ENCODE results near the gene HIPK4. TPM values are rescaled to one million over a fixed set of nuclear protein-coding genes. Genes with fewer than 3 reads are reported as not detected.

HIPK4 gene
- total and polyA plus RNA-seq, 2 of the 4 experiments (the other 2 are of a cell fraction), result 0.12 to 0.18 TPM

- H3K9ac ChIP-seq (ENCODE audit: low read depth, low read length), result no peak overlapping the region
- no TSS peak for BruUV-seq (replicated peaks)
- H3K4ac ChIP-seq (ENCODE audit: low read depth, low read length), result no peak overlapping the region
- H3K79me1 ChIP-seq (ENCODE audit: low read depth in 1 of 2, low read length in 2 of 2), result 0 out of 4 replicates have a peak, but pooled peaks cover 0 to 3% of the 10 kb centered on the region in 2 experiments
- TF ChIP-seq RCOR1 (IDR thresholded peaks at IDR 0.05; ENCODE audit: insufficient replicate concordance, low read length), result no peak
- no peak for TF ChIP-seq POLR2A (IDR thresholded peaks at IDR 0.05; ENCODE audit: low read depth, low read length)
- TF ChIP-seq MXI1 (IDR thresholded peaks at IDR 0.05; ENCODE audit: borderline replicate concordance, low read depth, low read length), result no peak
- TF ChIP-seq SMC3 (IDR thresholded peaks at IDR 0.05; ENCODE audit: low read depth, low read length), result no peak
- no peak for TF ChIP-seq NFE2L2 (IDR thresholded peaks at IDR 0.05; ENCODE audit: low read depth, low read length)
- TF ChIP-seq CHD1 (IDR thresholded peaks at IDR 0.05; ENCODE audit: low read depth, low read length), result no peak
- no peak for TF ChIP-seq CTCF (conservative IDR thresholded peaks at IDR 0.05; ENCODE audit: low read depth, low read length)
- TF ChIP-seq CEBPB (IDR thresholded peaks at IDR 0.05; ENCODE audit: low read depth, low read length), result no peak
- no peak for TF ChIP-seq MAZ (IDR thresholded peaks at IDR 0.05; ENCODE audit: borderline replicate concordance, low read depth, low read length)
- TF ChIP-seq USF2 (IDR thresholded peaks at IDR 0.05; ENCODE audit: low read depth, low read length), result no peak
- TF ChIP-seq ELK1 (IDR thresholded peaks at IDR 0.05; ENCODE audit: borderline replicate concordance, low read depth, low read length), result no peak
- TF ChIP-seq FOS (IDR thresholded peaks at IDR 0.05; ENCODE audit: low read depth, low read length), result no peak
- TF ChIP-seq MAFK (IDR thresholded peaks at IDR 0.05; ENCODE audit: low read depth, low read length), result no peak
- TF ChIP-seq RFX5 (IDR thresholded peaks at IDR 0.05; ENCODE audit: low read depth, low read length), result no peak
- H2AK5ac ChIP-seq (ENCODE audit: low read depth, low read length), result no peak overlapping the region
- H3K4me1 ChIP-seq (ENCODE audit: control insufficient read depth, insufficient read depth, low read length), result no peaks in the 10 kb centered on the region
- H3K27ac ChIP-seq (ENCODE audit: insufficient read depth, low read length), result no peak overlapping the region
- no peaks in the 10 kb centered on the region for H3K27me3 ChIP-seq (ENCODE audit: control insufficient read depth, insufficient read depth, low read length)
- no peaks in the 10 kb centered on the region for H4K20me1 ChIP-seq (ENCODE audit: insufficient read depth, low read length)
- H3K23ac ChIP-seq (ENCODE audit: low read depth, low read length), result no peak overlapping the region
- H2BK15ac ChIP-seq (ENCODE audit: low read depth, low read length), result no peak overlapping the region
- ChIA-PET CTCF (no interaction called here), POLR2A (ENCODE audit: unreplicated experiment) (no interaction called here)
- no peak overlapping the region for H3K4me2 ChIP-seq (ENCODE audit: low read depth, low read length)
- H3K18ac ChIP-seq (ENCODE audit: low read depth, low read length), result no peak overlapping the region
- H4K5ac ChIP-seq (ENCODE audit: low read depth, low read length), result no peak overlapping the region
- dilution Hi-C loops (cut with HindIII; ENCODE audit: low sequenced_read_pairs, unreplicated experiment), result no loop called here
- no peak overlapping the region for H2BK120ac ChIP-seq (ENCODE audit: low read depth, low read length)
- WGBS, 2 experiments (ENCODE audit: extremely low coverage in 2 of 2, insufficient read length in 1 of 2), result 95% methylated on average over 11 of the region's 22 CpGs; no CpG with 5 or more reads in 1 of the 2 experiments
- H4K8ac ChIP-seq (ENCODE audit: low read depth in 2 of 2, low read length in 2 of 2), result no peak overlapping the region
- DNase-seq (no peak), ATAC-seq (ENCODE audit: low read depth) (no peak)
- no peaks in the 10 kb centered on the region for H3K9me1 ChIP-seq (ENCODE audit: insufficient read depth, low read length)
- no peaks in the 10 kb centered on the region for H3K9me3 ChIP-seq (ENCODE audit: control insufficient read depth, insufficient read depth, low read length)
- H2AK9ac ChIP-seq (replicated peaks; ENCODE audit: low read depth, low read length, poor library complexity), result no peak overlapping the region
- H3K4me3 ChIP-seq (ENCODE audit: insufficient read depth, low read depth, low read length), result no peak overlapping the region
- no peak overlapping the region for H2AFZ ChIP-seq (replicated peaks; ENCODE audit: low read length, poor library complexity)
- in situ Hi-C loops (cut with MboI; ENCODE audit: low sequenced_read_pairs), result no loop called here
- H3K36me3 ChIP-seq (ENCODE audit: control insufficient read depth, insufficient read depth, low read length), result no peaks in the 10 kb centered on the region
- H3K14ac ChIP-seq (replicated peaks; ENCODE audit: low read depth, low read length), result no peak overlapping the region
- intact Hi-C loops (cut with micrococcal nuclease), result no loop called here
- H3K56ac ChIP-seq (ENCODE audit: extremely low read depth, insufficient read depth, low read length), result no peak overlapping the region
- no peak overlapping the region for H2BK20ac ChIP-seq (ENCODE audit: low read depth, low read length)
- H4K91ac ChIP-seq (ENCODE audit: insufficient read depth, low read depth, low read length), result no peak overlapping the region
- no peak overlapping the region for H2BK5ac ChIP-seq (ENCODE audit: low read depth, low read length, poor library complexity, severe bottlenecking)
Observed at GRCh38 chr19:40397568-40397906, 7.6 kb upstream of the HIPK4 start.

All from IMR-90 (cell line).